ENCODE measurements around the gene WDFY2.

Gene WDFY2

DNA sequence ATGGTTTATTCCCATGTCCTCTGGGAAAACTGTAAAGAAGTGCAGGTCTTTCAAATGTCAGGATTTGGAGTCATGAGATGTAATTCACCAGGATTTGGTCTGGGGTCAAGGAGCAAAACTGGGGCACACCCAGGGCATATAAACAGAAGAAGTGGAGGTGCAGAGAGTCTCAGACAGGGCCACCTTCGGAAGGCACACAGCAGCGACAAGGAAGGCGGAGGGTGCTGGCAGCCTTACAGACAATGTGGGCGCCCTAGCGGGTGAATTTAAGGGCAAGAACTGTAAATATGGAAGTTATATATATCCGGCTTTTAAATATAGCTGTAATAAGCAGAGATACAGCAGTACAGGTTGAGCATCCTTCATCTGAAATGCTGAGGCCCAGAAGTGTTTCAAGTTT, 188.5 kb downstream of the WDFY2 start:
- no peak overlapping the region for H3K27ac ChIP-seq
- intact Hi-C loops (cut with DNase I; ENCODE audit: low total_unique reads): no loop called here
- H3K4me1 ChIP-seq: peaks cover 0 to 33% (median 28%) of the 10 kb centered on the region in 4 donors
- no peak overlapping the region for H3K4me3 ChIP-seq
- H3K27me3 ChIP-seq: no peaks in the 10 kb centered on the region
- TF ChIP-seq, protein P1, sequence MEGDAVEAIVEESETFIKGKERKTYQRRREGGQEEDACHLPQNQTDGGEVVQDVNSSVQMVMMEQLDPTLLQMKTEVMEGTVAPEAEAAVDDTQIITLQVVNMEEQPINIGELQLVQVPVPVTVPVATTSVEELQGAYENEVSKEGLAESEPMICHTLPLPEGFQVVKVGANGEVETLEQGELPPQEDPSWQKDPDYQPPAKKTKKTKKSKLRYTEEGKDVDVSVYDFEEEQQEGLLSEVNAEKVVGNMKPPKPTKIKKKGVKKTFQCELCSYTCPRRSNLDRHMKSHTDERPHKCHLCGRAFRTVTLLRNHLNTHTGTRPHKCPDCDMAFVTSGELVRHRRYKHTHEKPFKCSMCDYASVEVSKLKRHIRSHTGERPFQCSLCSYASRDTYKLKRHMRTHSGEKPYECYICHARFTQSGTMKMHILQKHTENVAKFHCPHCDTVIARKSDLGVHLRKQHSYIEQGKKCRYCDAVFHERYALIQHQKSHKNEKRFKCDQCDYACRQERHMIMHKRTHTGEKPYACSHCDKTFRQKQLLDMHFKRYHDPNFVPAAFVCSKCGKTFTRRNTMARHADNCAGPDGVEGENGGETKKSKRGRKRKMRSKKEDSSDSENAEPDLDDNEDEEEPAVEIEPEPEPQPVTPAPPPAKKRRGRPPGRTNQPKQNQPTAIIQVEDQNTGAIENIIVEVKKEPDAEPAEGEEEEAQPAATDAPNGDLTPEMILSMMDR (IDR thresholded peaks at IDR 0.05): no peak
- DNase-seq: no peak
- H3K36me3 ChIP-seq: peaks cover 0 to 12% (median 8%) of the 10 kb centered on the region in 3 donors
- H3K9me3 ChIP-seq: no peaks in the 10 kb centered on the region

DNA sequence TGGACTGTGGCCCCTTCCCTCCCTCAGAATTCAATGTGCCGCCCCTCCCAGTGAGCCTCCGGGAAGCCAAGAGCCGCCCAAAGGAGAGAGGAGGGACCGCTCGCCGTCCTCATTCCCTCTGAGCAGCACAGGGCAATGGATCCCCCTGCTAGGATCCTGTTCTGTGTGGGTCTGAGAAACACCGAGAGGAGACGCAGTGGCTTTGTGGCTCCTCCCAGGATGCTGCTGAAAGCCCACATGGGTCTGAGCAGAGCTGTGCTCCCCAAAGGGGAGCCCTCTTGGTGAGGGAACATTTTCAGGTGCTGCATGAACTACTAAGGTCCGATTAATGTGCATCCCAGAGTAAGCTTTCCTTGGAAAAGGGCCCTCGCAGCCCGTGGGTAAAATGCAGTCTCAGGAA, 189.3 kb downstream of the WDFY2 start:
- H3K27me3 ChIP-seq: no peaks in the 10 kb centered on the region
- H3K27ac ChIP-seq: no peak overlapping the region
- no peaks in the 10 kb centered on the region for H3K9me3 ChIP-seq
- TF ChIP-seq, protein P1 (IDR thresholded peaks at IDR 0.05): no peak
- intact Hi-C loops (cut with DNase I; ENCODE audit: low total_unique reads): no loop called here
- peaks cover 0 to 33% (median 27%) of the 10 kb centered on the region in 4 donors for H3K4me1 ChIP-seq
- DNase-seq: no peak
- H3K4me3 ChIP-seq: no peak overlapping the region
- peaks cover 0 to 12% (median 4%) of the 10 kb centered on the region in 3 donors for H3K36me3 ChIP-seq

DNA sequence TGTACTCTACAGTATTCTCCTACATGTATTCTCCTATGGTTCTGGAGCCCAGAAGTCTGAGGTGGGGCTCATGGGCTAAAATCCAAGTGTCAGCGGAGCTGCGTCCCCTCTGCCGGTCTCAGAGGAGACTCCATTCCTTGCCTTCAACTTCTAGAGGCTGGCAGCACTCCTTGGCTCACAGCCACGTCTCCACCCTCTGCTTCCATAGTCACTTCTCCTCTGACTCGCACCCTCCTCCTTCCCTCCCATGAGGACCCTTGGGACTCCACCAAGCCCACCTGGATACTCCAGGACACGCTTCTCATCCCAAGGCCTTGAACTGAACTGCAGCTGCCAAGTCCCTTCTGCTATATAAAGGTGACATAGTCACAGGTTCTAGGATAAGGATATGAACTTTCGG, 191.9 kb downstream of the WDFY2 start:
- Histone ChIP-seq H3K4me1 (peaks cover 0 to 8% (median 1%) of the 10 kb centered on the region in 4 donors), H3K4me3 (no peak overlapping the region), H3K27ac (no peak overlapping the region), H3K9me3 (no peaks in the 10 kb centered on the region), H3K36me3 (peaks cover 0 to 12% (median 4%) of the 10 kb centered on the region in 3 donors), H3K27me3 (no peaks in the 10 kb centered on the region)
- TF ChIP-seq, protein P1 (IDR thresholded peaks at IDR 0.05): no peak
- intact Hi-C loops (cut with DNase I; ENCODE audit: low total_unique reads): no loop called here
- DNase-seq: no peak

DNA sequence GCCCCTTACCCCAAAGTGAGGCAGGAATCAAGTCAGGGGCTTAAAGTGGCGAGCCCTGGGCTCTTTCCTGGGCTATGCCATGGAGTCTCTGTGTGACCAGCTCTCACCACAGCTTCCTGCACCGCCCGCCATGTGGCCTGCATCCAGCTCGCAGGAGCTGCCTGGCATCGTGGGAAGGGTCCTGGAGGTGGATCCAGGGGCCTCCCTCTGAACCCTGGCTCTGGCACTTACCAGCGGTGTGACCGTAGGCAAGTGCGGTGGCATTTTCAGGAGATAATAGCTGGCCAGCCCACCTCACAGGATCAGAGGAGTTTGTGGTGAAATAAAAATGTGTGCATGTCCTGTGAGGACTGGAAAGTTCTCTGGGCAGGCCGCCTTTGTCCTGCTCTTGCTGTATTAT, 193.7 kb downstream of the WDFY2 start:
- no peak overlapping the region for H3K4me3 ChIP-seq
- peaks cover 0 to 6% (median 4%) of the 10 kb centered on the region in 3 donors for H3K36me3 ChIP-seq
- DNase-seq: no peak
- no peaks in the 10 kb centered on the region for H3K27me3 ChIP-seq
- no peaks in the 10 kb centered on the region for H3K9me3 ChIP-seq
- no peak overlapping the region for H3K27ac ChIP-seq
- no peaks in the 10 kb centered on the region for H3K4me1 ChIP-seq
- TF ChIP-seq, protein P1 (IDR thresholded peaks at IDR 0.05): no peak
- intact Hi-C loops (cut with DNase I; ENCODE audit: low total_unique reads): no loop called here

DNA sequence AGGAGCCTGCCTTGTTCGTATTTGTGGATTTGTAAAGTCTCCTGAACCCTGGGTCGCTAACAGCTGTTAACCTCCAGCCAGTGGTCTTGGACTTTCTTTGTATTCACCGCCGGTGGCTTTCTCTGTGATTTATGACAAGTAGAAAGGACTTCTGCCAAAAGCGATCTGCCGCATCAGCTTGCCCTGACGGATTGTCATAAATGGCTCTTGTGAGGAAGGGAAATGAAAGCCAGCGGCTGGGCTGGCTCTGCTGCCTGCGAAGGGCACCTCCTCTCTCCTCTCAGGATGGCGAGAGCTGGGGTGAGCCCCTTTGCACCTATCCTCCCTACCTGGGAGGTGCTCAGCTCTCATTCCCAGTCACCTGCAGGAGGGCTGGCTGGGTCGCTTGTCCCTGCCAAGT, 194.1 kb downstream of the WDFY2 start:
- no peaks in the 10 kb centered on the region for H3K4me1 ChIP-seq
- TF ChIP-seq, protein P1 (IDR thresholded peaks at IDR 0.05): no peak
- peaks cover 0 to 6% (median 4%) of the 10 kb centered on the region in 3 donors for H3K36me3 ChIP-seq
- no peak for DNase-seq
- H3K27ac ChIP-seq: no peak overlapping the region
- H3K27me3 ChIP-seq: no peaks in the 10 kb centered on the region
- intact Hi-C loops (cut with DNase I; ENCODE audit: low total_unique reads): no loop called here
- no peaks in the 10 kb centered on the region for H3K9me3 ChIP-seq
- H3K4me3 ChIP-seq: no peak overlapping the region

DNA sequence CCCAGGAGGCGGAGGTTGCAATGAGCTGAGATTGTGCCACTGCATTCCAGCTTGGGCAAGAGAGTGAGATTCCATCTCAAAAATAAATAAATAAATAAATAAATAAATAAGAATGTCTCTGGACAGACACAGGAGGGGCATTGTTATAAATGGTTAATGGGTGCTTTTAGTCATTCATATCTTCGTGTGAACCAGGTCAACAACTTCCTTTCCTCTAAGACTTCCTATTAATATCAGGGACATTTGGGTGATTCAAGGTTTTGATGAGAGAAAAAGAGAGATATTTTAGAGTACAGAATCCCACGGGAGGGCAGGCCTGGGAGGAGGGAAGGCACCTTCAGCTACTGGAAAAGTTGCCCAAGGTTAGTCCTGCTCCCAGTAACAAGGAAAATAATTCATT, 195.8 kb downstream of the WDFY2 start:
- Histone ChIP-seq H3K27me3 (no peaks in the 10 kb centered on the region), H3K4me3 (no peak overlapping the region), H3K27ac (no peak overlapping the region), H3K4me1 (no peaks in the 10 kb centered on the region), H3K36me3 (no peaks in the 10 kb centered on the region), H3K9me3 (no peaks in the 10 kb centered on the region)
- no peak for DNase-seq
- TF ChIP-seq, protein P1 (IDR thresholded peaks at IDR 0.05): no peak
- intact Hi-C loops (cut with DNase I; ENCODE audit: low total_unique reads): no loop called here

Data from tibial artery (tissue), 4 donors.